Lung (tissue), 12 donors: ENCODE data around the gene SLF2. TPM values are rescaled to one million over a fixed set of nuclear protein-coding genes. Genes with fewer than 3 reads are reported as not detected.
A peak's percentile ranks its signal among the peaks of the same experiment; 100 is the strongest.
"Not testable (repeated sequence)": the region's sequence is repeated elsewhere in the genome, so short reads cannot be mapped to it uniquely, and the experiment has no call there.

Experiments used
- ATAC-seq: fragments of 200-7000 bp; cut with Tn5 transposase; one replicate; pipeline ENCODE4 v1.9.1; 2020; ENCODE audit warnings: moderate number of reproducible peaks; ENCODE audit not compliant: insufficient read depth, low FRiP score
- DNase-seq, 3 donors: peaks; one replicate each; pipeline ENCODE4 v3.0.0-alpha.2; 2013 to 2017
- H3K27ac ChIP-seq, 2 donors: one replicate each; pipeline ENCODE4 v1.5.1; 2013; ENCODE audit warnings: mild to moderate bottlenecking in 2 of 2, moderate library complexity in 2 of 2, control low read depth in 1 of 2, inconsistent platforms in 1 of 2, low read depth in 1 of 2, low read length in 1 of 2
- H3K27me3 ChIP-seq, 3 donors: one replicate each; pipeline ENCODE4 v1.5.1; 2013; ENCODE audit warnings: low read length in 2 of 3; ENCODE audit not compliant: control insufficient read depth in 3 of 3, insufficient read depth in 3 of 3
- H3K36me3 ChIP-seq, 4 donors: one replicate each; pipeline ENCODE4 v1.5.1; 2013; ENCODE audit warnings: low read length in 4 of 4, mild to moderate bottlenecking in 1 of 4, moderate library complexity in 1 of 4; ENCODE audit not compliant: control insufficient read depth in 4 of 4, insufficient read depth in 4 of 4
- H3K4me1 ChIP-seq, 5 donors: one replicate each; pipeline ENCODE4 v1.5.1; 2013; ENCODE audit warnings: low read length in 5 of 5, mild to moderate bottlenecking in 2 of 5, moderate library complexity in 1 of 5; ENCODE audit not compliant: control insufficient read depth in 5 of 5, insufficient read depth in 5 of 5
- H3K4me3 ChIP-seq: one replicate; pipeline ENCODE4 v1.5.1; 2013; ENCODE audit warnings: mild to moderate bottlenecking, control low read depth, moderate library complexity
- H3K9ac ChIP-seq, 2 donors: one replicate each; pipeline ENCODE4 v1.5.1; 2013; ENCODE audit warnings: low read length in 2 of 2, control low read depth in 1 of 2; ENCODE audit not compliant: insufficient read depth in 1 of 2
- H3K9me3 ChIP-seq, 4 donors: one replicate each; pipeline ENCODE4 v1.5.1; 2013; ENCODE audit warnings: low read length in 3 of 4, mild to moderate bottlenecking in 1 of 4, moderate library complexity in 1 of 4; ENCODE audit not compliant: control insufficient read depth in 4 of 4, insufficient read depth in 3 of 4
- CTCF ChIP-seq: IDR thresholded peaks from 2 replicates; pipeline ENCODE4 v1.5.1; 2012; ENCODE audit warnings: mild to moderate bottlenecking; ENCODE audit errors: control extremely low read depth, extremely low read depth
- WGBS, 2 donors: extraction: QIAGEN DNeasy Blood & Tissue Kit; methylation state at CpG; one replicate each; pipeline ENCODE4 v1.1.7; 2013; 5-methylcytosine and 5-hydroxymethylcytosine counted together
- polyA plus RNA-seq, 2 donors: library from polyadenylated mRNA; stranded (reverse); fragments of 200-250 nt; gene quantifications; one replicate each; pipeline ENCODE4 v1.2.1, GENCODE V29; 2013
- total RNA-seq, 2 donors: library from RNA; depleted of rRNA in 1 of 2; stranded (reverse); fragments of >200 nt in 1 of 2; gene quantifications; one replicate each; pipeline ENCODE4 v1.2.1, GENCODE V29; 2014 to 2021
- donor health status: control.
- donor health status: control.
- donor health status: Bipolar disorder and iron deficiency.
- donor health status: healthy.
- donor health status: DM: yes; HTN: yes; CAD: no.

The SLF2 gene
- total and polyA plus RNA-seq, 4 donors, result 7.1 to 60.0 (median 21.8) TPM

GRCh38 chr10:100882671-100883311 is 30.0 kb upstream of the SLF2 start:
- H3K4me1 ChIP-seq, result peaks cover 0 to 78% (median 18%) of the 10 kb centered on the region in 5 donors
- no peaks in the 10 kb centered on the region for H3K9me3 ChIP-seq
- no peak overlapping the region for H3K27ac ChIP-seq
- WGBS, 2 donors, result 55 to 77% methylated on average over 23 of the region's 23 CpGs
- no peak overlapping the region for H3K4me3 ChIP-seq
- DNase-seq (peak; percentile 80 to 91 (median 91)), ATAC-seq (no peak)
- peak overlapping the region in 1 of 2 donors; percentile 59 for H3K9ac ChIP-seq
- peaks cover 0 to under 1% (median 0%) of the 10 kb centered on the region in 3 donors for H3K27me3 ChIP-seq
- no peak for TF ChIP-seq CTCF
- no peaks in the 10 kb centered on the region for H3K36me3 ChIP-seq

- Histone ChIP-seq H3K4me1 (peaks cover 0 to 78% (median 18%) of the 10 kb centered on the region in 5 donors), H3K4me3 (no peak overlapping the region), H3K27ac (no peak overlapping the region), H3K36me3 (no peaks in the 10 kb centered on the region), H3K27me3 (no peaks in the 10 kb centered on the region), H3K9me3 (no peaks in the 10 kb centered on the region), H3K9ac (peak overlapping the region in 1 of 2 donors; percentile 59)
- TF ChIP-seq CTCF, result no peak
- ATAC-seq (no peak), DNase-seq (peak; percentile 57 to 61 (median 59))
- WGBS, 2 donors, result 64 to 72% methylated on average over 14 of the region's 14 CpGs
Observed at GRCh38 chr10:100883312-100883821, 29.4 kb upstream of the SLF2 start.

- not testable (repeated sequence) for H3K27ac ChIP-seq, H3K9me3 ChIP-seq, H3K27me3 ChIP-seq, DNase-seq, H3K36me3 ChIP-seq, H3K4me3 ChIP-seq, ATAC-seq, H3K9ac ChIP-seq
- peaks cover 0 to 57% (median 18%) of the 10 kb centered on the region in 5 donors for H3K4me1 ChIP-seq
- WGBS, 2 donors, result 95 to 98% methylated on average over 13 of the region's 13 CpGs
Observed at GRCh38 chr10:100885611-100886010, 27.2 kb upstream of the SLF2 start.

GRCh38 chr10:100886091-100886490 is 26.7 kb upstream of the SLF2 start:
- H3K4me3 ChIP-seq, result no peak overlapping the region
- peaks cover 0 to 9% (median 0%) of the 10 kb centered on the region in 3 donors for H3K27me3 ChIP-seq
- DNase-seq (no peak), ATAC-seq (no peak)
- no peaks in the 10 kb centered on the region for H3K36me3 ChIP-seq
- no peak overlapping the region for H3K27ac ChIP-seq
- no peaks in the 10 kb centered on the region for H3K9me3 ChIP-seq
- no peak for TF ChIP-seq CTCF
- H3K9ac ChIP-seq, result no peak overlapping the region
- WGBS, 2 donors, result 95 to 97% methylated on average over 3 of the region's 3 CpGs
- peaks cover 0 to 52% (median 14%) of the 10 kb centered on the region in 5 donors for H3K4me1 ChIP-seq
